H9 (cell line): ENCODE measurements around the gene LEMD1. TPM values are rescaled to one million over a fixed set of nuclear protein-coding genes. Genes with fewer than 3 reads are reported as not detected.

Source experiments
- DNase-seq: peaks from one replicate; pipeline ENCODE4 v3.0.0-alpha.2; 2017
- H2AFZ ChIP-seq: one replicate; pipeline ENCODE4 v1.6.1; 2013; ENCODE audit warnings: mild to moderate bottlenecking, low read length, control low read depth, moderate library complexity
- H2AK5ac ChIP-seq: 2 replicates; pipeline ENCODE4 v1.6.1; 2013; ENCODE audit warnings: low read length, control low read depth, mixed read lengths; ENCODE audit not compliant: insufficient read length
- H2BK120ac ChIP-seq: one replicate; pipeline ENCODE4 v1.6.1; 2013; ENCODE audit warnings: low read depth, mild to moderate bottlenecking, low read length, control low read depth, inconsistent platforms; ENCODE audit not compliant: poor library complexity, severe bottlenecking
- H2BK12ac ChIP-seq: 2 replicates; pipeline ENCODE4 v1.6.1; 2013; ENCODE audit warnings: low read length, control low read depth, mixed read lengths, low read depth; ENCODE audit not compliant: insufficient read length
- H2BK15ac ChIP-seq: 2 replicates; pipeline ENCODE4 v1.6.1; 2013; ENCODE audit warnings: low read depth, low read length, control low read depth
- H2BK20ac ChIP-seq: one replicate; pipeline ENCODE4 v1.6.1; 2013; ENCODE audit warnings: low read depth, mild to moderate bottlenecking, low read length, control low read depth, inconsistent platforms; ENCODE audit not compliant: poor library complexity, severe bottlenecking
- H2BK5ac ChIP-seq: 2 replicates; pipeline ENCODE4 v1.6.1; 2013; ENCODE audit warnings: low read length, control low read depth, mixed read lengths; ENCODE audit not compliant: insufficient read length
- H3K14ac ChIP-seq: 2 replicates; pipeline ENCODE4 v1.6.1; 2013; ENCODE audit warnings: low read length, control low read depth; ENCODE audit not compliant: insufficient read depth
- H3K18ac ChIP-seq: 2 replicates; pipeline ENCODE4 v1.6.1; 2013; ENCODE audit warnings: low read depth, mild to moderate bottlenecking, mixed read lengths, low read length, control low read depth; ENCODE audit not compliant: insufficient read length
- H3K23ac ChIP-seq: 2 replicates; pipeline ENCODE4 v1.6.1; 2013; ENCODE audit warnings: low read length, control low read depth, mixed read lengths, low read depth; ENCODE audit not compliant: insufficient read length
- H3K23me2 ChIP-seq: 2 replicates; pipeline ENCODE4 v1.6.1; 2013; ENCODE audit warnings: low read depth, mild to moderate bottlenecking, mixed read lengths, low read length, control low read depth; ENCODE audit not compliant: insufficient read length, poor library complexity, severe bottlenecking
- H3K27ac ChIP-seq: 2 replicates; pipeline ENCODE4 v1.5.1; 2013; ENCODE audit warnings: low read length, control low read depth, mixed read lengths, low read depth; ENCODE audit not compliant: insufficient read length
- H3K27me3 ChIP-seq: 2 replicates; pipeline ENCODE4 v1.6.1; 2013; ENCODE audit warnings: low read length, control low read depth, inconsistent platforms; ENCODE audit not compliant: insufficient read depth
- H3K4ac ChIP-seq: 2 replicates; pipeline ENCODE4 v1.6.1; 2013; ENCODE audit warnings: low read depth, mild to moderate bottlenecking, control low read depth, inconsistent platforms, low read length, moderate library complexity
- H3K4me1 ChIP-seq: 2 replicates; pipeline ENCODE4 v1.6.1; 2013; ENCODE audit warnings: low read length, control low read depth, inconsistent platforms; ENCODE audit not compliant: insufficient read depth
- H3K4me2 ChIP-seq: 2 replicates; pipeline ENCODE4 v1.6.1; 2013; ENCODE audit warnings: low read length, control low read depth, mixed read lengths; ENCODE audit not compliant: insufficient read length, insufficient read depth
- H3K56ac ChIP-seq: 2 replicates; pipeline ENCODE4 v1.6.1; 2013; ENCODE audit warnings: low read depth, mild to moderate bottlenecking, mixed read lengths, low read length, control low read depth; ENCODE audit not compliant: insufficient read length
- H3K79me1 ChIP-seq: 2 replicates; pipeline ENCODE4 v1.6.1; 2013; ENCODE audit warnings: low read depth, mild to moderate bottlenecking, moderate library complexity, low read length, control low read depth, inconsistent platforms; ENCODE audit not compliant: insufficient read depth, poor library complexity, severe bottlenecking
- H3K79me2 ChIP-seq: 2 replicates; pipeline ENCODE4 v1.6.1; 2013; ENCODE audit warnings: low read length, control low read depth, inconsistent platforms; ENCODE audit not compliant: insufficient read depth
- H3K9ac ChIP-seq: 2 replicates; pipeline ENCODE4 v1.6.1; 2013; ENCODE audit warnings: low read length, control low read depth, mixed read lengths; ENCODE audit not compliant: insufficient read length; ENCODE audit errors: extremely low read depth
- H3K9me3 ChIP-seq: one replicate; pipeline ENCODE4 v1.6.1; 2013; ENCODE audit warnings: low read depth, low read length, inconsistent platforms; ENCODE audit not compliant: control insufficient read depth
- H3T11ph ChIP-seq: one replicate; pipeline ENCODE4 v1.6.1; 2013; ENCODE audit warnings: mild to moderate bottlenecking, low read length, control low read depth, inconsistent platforms
- H4K20me1 ChIP-seq: one replicate; pipeline ENCODE4 v1.6.1; 2013; ENCODE audit not compliant: control insufficient read depth, insufficient read length, insufficient read depth
- H4K5ac ChIP-seq: 2 replicates; pipeline ENCODE4 v1.6.1; 2013; ENCODE audit warnings: low read depth, mild to moderate bottlenecking, mixed read lengths, low read length, control low read depth; ENCODE audit not compliant: insufficient read length
- H4K8ac ChIP-seq: replicated peaks from 2 replicates; pipeline ENCODE4 v1.6.1; 2013; ENCODE audit warnings: low read length, control low read depth, mixed read lengths, low read depth; ENCODE audit not compliant: insufficient read length
- H4K91ac ChIP-seq: 2 replicates; pipeline ENCODE4 v1.6.1; 2013; ENCODE audit warnings: low read depth, mild to moderate bottlenecking, moderate library complexity, mixed read lengths, low read length, control low read depth; ENCODE audit not compliant: insufficient read length
- H3K27ac Mint-ChIP-seq, 3 experiments: 2 replicates in 2 of 3; 3 replicates in 1 of 3; pipeline ENCODE4 v1.8.0; 2020 to 2021; ENCODE audit warnings: mixed read lengths in 3 of 3, mild to moderate bottlenecking in 1 of 3, moderate library complexity in 1 of 3
- H3K27me3 Mint-ChIP-seq: 2 replicates; pipeline ENCODE4 v1.8.0; 2021; ENCODE audit warnings: low read depth, mild to moderate bottlenecking, moderate library complexity, mixed read lengths
- H3K36me3 Mint-ChIP-seq, 3 experiments: 2 replicates in 2 of 3; 3 replicates in 1 of 3; pipeline ENCODE4 v1.8.0; 2020 to 2021; ENCODE audit warnings: low read depth in 3 of 3, mixed read lengths in 3 of 3; ENCODE audit not compliant: insufficient read depth in 1 of 3
- H3K4me1 Mint-ChIP-seq, 2 experiments: 2 replicates each; pipeline ENCODE4 v1.8.0; 2020; ENCODE audit warnings: mixed read lengths in 2 of 2
- H3K4me3 Mint-ChIP-seq, 2 experiments: 2 replicates in 1 of 2; 3 replicates in 1 of 2; pipeline ENCODE4 v1.8.0; 2020 to 2021; ENCODE audit warnings: mild to moderate bottlenecking in 2 of 2, mixed read lengths in 2 of 2, moderate library complexity in 1 of 2
- H3K9me3 Mint-ChIP-seq, 2 experiments: 2 replicates in 1 of 2; 3 replicates in 1 of 2; pipeline ENCODE4 v1.8.0; 2020; ENCODE audit warnings: mild to moderate bottlenecking in 2 of 2, mixed read lengths in 2 of 2, moderate library complexity in 1 of 2
- CTCF ChIP-seq: fragments of 200-600 bp; sonication (generic); conservative IDR thresholded peaks from 3 replicates; pipeline ENCODE4 v1.8.0; 2021; ENCODE audit warnings: antibody characterized with exemption, mild to moderate bottlenecking
- WGBS: extraction: QIAGEN DNeasy Blood & Tissue Kit; methylation state at CpG from one replicate; pipeline ENCODE4 v1.1.7; 2013; ENCODE audit warnings: missing lambda C conversion rate, low lambda C conversion rate, mixed read lengths; ENCODE audit not compliant: insufficient read length; ENCODE audit errors: extremely low coverage; 5-methylcytosine and 5-hydroxymethylcytosine counted together
- total RNA-seq: library from RNA; stranded (reverse); gene quantifications from 2 replicates; pipeline ENCODE4 v1.2.1, GENCODE V29; 2021

Gene LEMD1
- total RNA-seq, 1 experiment from 2014 or later: 11.8 TPM

- Histone ChIP-seq H3K23me2 (no peaks in the 10 kb centered on the region), H3T11ph (no peak overlapping the region), H4K20me1 (no peaks in the 10 kb centered on the region), H2BK5ac (no peak overlapping the region), H4K8ac (no peak overlapping the region), H4K5ac (no peak overlapping the region), H3K79me2 (no peaks in the 10 kb centered on the region), H3K23ac (no peak overlapping the region), H3K14ac (no peak overlapping the region), H3K18ac (no peak overlapping the region), H4K91ac (no peak overlapping the region), H3K4me1 (peaks cover 3% of the 10 kb centered on the region; the same call in 1 of the 2 replicates), H2BK15ac (no peak overlapping the region), H3K56ac (no peak overlapping the region), H2BK120ac (no peak overlapping the region), H3K9ac (no peak overlapping the region), H3K27me3 (no peaks in the 10 kb centered on the region), H2BK12ac (no peak overlapping the region), H2AFZ (no peak overlapping the region), H3K9me3 (no peaks in the 10 kb centered on the region), H3K79me1 (no peaks in the 10 kb centered on the region), H3K4me2 (no peak overlapping the region), H2AK5ac (no peak overlapping the region), H3K4ac (no peak overlapping the region), H2BK20ac (no peak overlapping the region), H3K27ac (no peak overlapping the region)
- Mint-ChIP-seq H3K27me3 (peaks cover 43% of the 10 kb centered on the region), H3K9me3 (no peaks in the 10 kb centered on the region), H3K27ac (no peak overlapping the region), H3K4me1 (peaks cover 34 to 53% of the 10 kb centered on the region in 2 experiments), H3K4me3 (no peak overlapping the region), H3K36me3 (peaks cover 0 to 5% (median 0%) of the 10 kb centered on the region in 3 experiments; a peak in 4 of 7 replicates)
- DNase-seq: no peak
- no peak for TF ChIP-seq CTCF
- WGBS: no CpG with 5 or more reads among the region's 11 CpGs
These were observed 14.0 kb upstream of the LEMD1 start for GRCh38 chr1:205435578-205436573.
